ENCODE results near the gene DPY30.

DPY30 gene

DNA sequence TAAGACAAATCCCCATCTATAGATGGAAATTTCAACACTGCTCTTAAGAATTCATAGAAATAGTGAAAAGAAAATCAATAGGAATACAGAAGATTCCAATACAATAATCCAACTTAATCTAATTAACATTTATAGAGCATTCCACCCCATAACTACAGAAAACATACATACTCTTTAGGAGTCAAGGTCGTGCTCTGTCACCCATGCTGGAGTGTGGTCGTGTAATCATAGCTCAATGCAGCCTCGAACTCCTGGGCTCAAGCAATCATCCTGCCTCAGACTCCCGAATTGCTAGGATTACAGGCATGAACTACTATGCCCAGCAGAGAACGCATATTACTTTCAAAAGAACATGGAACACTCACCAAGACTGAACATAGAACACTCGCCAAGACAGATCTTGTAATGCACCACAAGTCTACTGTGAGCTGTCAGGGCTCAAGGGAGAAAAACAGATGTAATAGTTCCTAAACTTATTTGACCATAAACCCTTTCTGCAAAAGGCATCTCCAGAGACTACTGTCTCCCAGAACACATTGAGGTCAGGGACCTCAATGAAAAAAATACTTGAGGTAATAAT is 42.9 kb downstream of the DPY30 start:
- POLR2A ChIA-PET, result no interaction called here

DNA sequence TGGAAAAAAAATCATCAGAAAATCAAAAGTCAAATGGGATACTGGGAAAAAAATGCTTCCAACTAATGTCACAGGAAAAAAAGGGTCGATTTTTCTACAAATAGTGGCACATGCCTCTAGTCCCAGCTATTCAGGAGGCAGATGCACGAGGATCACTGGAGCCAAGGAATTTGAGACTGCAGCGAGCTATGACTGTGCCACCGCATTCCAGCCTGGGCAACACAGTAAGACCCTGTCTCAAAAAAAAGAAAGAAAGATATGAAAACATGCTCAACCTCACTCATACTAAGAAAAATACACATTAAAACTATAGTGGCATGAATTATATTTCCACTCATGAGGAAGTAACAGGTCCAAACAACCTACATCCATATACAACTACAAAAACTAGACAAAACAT is 46.7 kb downstream of the DPY30 start:
- POLR2A ChIA-PET, result no interaction called here

More for the DNA sequence above, 42.9 kb downstream of the DPY30 start:
- TF ChIP-seq, protein P1, sequence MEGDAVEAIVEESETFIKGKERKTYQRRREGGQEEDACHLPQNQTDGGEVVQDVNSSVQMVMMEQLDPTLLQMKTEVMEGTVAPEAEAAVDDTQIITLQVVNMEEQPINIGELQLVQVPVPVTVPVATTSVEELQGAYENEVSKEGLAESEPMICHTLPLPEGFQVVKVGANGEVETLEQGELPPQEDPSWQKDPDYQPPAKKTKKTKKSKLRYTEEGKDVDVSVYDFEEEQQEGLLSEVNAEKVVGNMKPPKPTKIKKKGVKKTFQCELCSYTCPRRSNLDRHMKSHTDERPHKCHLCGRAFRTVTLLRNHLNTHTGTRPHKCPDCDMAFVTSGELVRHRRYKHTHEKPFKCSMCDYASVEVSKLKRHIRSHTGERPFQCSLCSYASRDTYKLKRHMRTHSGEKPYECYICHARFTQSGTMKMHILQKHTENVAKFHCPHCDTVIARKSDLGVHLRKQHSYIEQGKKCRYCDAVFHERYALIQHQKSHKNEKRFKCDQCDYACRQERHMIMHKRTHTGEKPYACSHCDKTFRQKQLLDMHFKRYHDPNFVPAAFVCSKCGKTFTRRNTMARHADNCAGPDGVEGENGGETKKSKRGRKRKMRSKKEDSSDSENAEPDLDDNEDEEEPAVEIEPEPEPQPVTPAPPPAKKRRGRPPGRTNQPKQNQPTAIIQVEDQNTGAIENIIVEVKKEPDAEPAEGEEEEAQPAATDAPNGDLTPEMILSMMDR (IDR thresholded peaks at IDR 0.05; ENCODE audit: insufficient read depth, low read length, missing control alignments), result no peak
- CTCF ChIA-PET, result no interaction called here
- H3K4me3 ChIP-seq (ENCODE audit: low read depth, low read length), result no peak overlapping the region
- no peak for DNase-seq (ENCODE audit: low read depth, low spot score)

DNA sequence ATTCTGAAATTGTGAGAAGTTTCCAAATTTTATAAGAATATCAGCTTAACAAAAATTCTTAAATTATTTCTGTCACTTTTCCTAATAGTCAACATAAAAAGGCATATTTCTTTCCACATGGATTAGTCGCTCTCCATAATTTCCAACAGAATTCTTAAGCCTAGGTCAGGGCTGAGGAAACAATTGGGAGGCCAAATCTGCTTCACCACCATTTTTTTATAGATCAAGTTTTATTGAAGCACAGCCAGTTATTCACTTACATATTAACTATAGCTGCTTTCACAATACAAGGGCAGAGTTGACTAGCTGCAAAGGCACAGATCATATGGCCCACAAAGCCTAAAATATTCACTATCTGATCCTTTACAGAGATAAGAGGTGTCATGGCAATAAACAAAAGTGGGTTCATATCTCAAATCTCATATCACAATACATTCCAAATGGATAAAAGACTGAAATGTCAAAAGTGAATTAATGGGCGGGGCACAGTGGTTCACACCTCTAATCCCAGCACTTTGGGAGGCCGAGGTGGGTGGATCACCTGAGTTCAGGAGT is 47.5 kb downstream of the DPY30 start:
- TF ChIP-seq, protein P1 (IDR thresholded peaks at IDR 0.05; ENCODE audit: insufficient read depth, low read length, missing control alignments), result no peak
- ChIA-PET CTCF (no interaction called here), POLR2A (no interaction called here)
- DNase-seq (ENCODE audit: low read depth, low spot score), result no peak
- H3K4me3 ChIP-seq (ENCODE audit: low read depth, low read length), result no peak overlapping the region

More for the DNA sequence above, 46.7 kb downstream of the DPY30 start:
- DNase-seq (ENCODE audit: low read depth, low spot score), result no peak
- no peak overlapping the region for H3K4me3 ChIP-seq (ENCODE audit: low read depth, low read length)
- TF ChIP-seq, protein P1 (IDR thresholded peaks at IDR 0.05; ENCODE audit: insufficient read depth, low read length, missing control alignments), result no peak
- CTCF ChIA-PET, result no interaction called here

DNA sequence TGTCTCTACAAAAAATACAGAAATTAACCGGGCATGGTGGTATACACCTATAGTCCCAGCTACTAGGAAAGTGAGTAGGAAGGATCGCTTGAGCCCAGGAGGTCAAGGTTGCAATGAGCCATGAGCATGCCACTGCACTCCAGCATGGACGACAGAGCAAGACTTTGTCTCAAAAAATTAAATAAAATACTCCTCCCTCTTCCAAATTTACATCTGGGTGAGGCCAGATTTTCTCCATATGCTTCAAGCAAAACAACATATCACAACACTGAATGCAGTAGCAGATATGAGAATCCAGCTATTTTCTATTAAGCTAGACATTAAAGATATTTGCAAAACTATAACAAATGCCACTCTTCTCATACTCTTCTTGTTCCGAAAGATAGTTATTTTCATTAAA is 49.7 kb downstream of the DPY30 start:
- POLR2A ChIA-PET, result no interaction called here
- TF ChIP-seq, protein P1 (IDR thresholded peaks at IDR 0.05; ENCODE audit: insufficient read depth, low read length, missing control alignments), result no peak
- DNase-seq (ENCODE audit: low read depth, low spot score), result no peak
- H3K4me3 ChIP-seq (ENCODE audit: low read depth, low read length), result no peak overlapping the region
- CTCF ChIA-PET, result interaction anchor here (1.2 to 1.3 kb wide), 2 partner anchors 11 to 18 kb away, joined by 3 to 4 read pairs; no protein-coding TSS in a partner anchor

DNA sequence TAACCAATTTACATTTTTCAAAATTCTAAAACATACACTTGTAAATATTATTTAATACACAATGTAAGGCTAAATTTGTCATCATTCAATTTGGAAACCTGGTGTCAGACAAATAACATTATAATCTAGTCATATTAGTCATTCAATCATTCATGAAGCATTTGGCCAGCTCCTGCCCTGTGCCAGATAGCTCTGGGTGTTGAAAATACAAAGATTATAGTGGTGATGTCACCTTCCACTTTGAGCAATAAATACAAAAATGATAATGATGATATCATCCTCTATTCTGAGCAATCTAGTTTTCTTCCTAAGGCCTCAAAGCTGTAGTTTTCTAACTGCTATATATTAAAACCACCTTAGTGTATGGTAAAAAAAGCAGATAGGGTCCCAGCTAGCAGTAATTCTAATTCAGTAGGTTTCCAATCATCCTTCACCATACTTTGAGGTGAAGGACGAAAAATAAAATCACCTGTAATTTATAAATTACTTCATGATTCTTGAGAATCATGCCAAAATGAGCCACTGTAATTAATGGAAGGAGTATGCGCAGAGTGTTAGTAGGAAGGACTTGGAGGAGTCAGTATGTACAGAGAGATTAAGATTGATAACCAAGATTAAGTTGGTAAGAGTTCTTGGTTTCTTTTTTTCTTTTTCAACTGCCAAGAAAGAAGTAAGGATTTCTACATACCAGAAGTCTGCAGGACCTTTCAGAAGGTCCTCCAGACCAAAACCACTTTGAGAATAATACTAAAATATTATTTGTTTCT is 52.0 kb downstream of the DPY30 start:
- ChIA-PET POLR2A (no interaction called here), CTCF (interaction anchor here (1.0 to 1.1 kb wide), 2 partner anchors 10 to 14 kb away, joined by 3 to 4 read pairs; no protein-coding TSS in a partner anchor)
- TF ChIP-seq, protein P1 (IDR thresholded peaks at IDR 0.05; ENCODE audit: insufficient read depth, low read length, missing control alignments), result no peak
- no peak for DNase-seq (ENCODE audit: low read depth, low spot score)
- no peak overlapping the region for H3K4me3 ChIP-seq (ENCODE audit: low read depth, low read length)

DNA sequence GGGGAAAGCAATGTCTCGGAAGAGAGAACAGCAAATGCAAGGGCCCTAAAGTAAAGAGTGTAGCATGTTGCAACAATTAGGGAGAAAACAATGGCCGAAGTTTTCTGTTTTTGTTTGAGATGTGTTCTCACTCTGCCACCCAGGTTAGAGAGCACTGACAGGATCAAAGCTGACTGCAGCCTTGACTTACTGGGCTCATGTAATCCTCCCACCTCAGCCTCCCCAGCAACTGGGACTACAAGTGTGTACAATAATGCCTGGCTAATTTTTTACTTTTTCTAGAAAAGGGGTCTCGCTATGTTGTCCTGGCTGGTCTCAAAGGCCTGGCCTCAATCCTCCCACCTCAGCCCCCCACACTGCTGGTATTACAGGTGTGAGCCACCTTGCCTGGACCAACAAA is 52.7 kb downstream of the DPY30 start:
- H3K4me3 ChIP-seq (ENCODE audit: low read depth, low read length), result no peak overlapping the region
- POLR2A ChIA-PET, result no interaction called here
- TF ChIP-seq, protein P1 (IDR thresholded peaks at IDR 0.05; ENCODE audit: insufficient read depth, low read length, missing control alignments), result no peak
- CTCF ChIA-PET, result interaction anchor here (1.0 to 1.1 kb wide), 2 partner anchors 11 to 14 kb away, joined by 3 to 4 read pairs; no protein-coding TSS in a partner anchor
- DNase-seq (ENCODE audit: low read depth, low spot score), result no peak

All from AG04449 (cell line).